Left lung (tissue), 10 donors: ENCODE data around the gene SECISBP2L. TPM values are rescaled to one million over a fixed set of nuclear protein-coding genes. Genes with fewer than 3 reads are reported as not detected.

ENCODE experiments used
- ATAC-seq: fragments of 200-7000 bp; cut with Tn5 transposase; one replicate; pipeline ENCODE4 v1.9.1; 2020; ENCODE audit warnings: moderate library complexity
- DNase-seq, 4 donors: peaks; one replicate each; pipeline ENCODE4 v3.0.0-alpha.2; 2013 to 2020
- H3K27ac ChIP-seq, 2 donors: fragments of 200-600 bp; sonication (generic) in 1 of 2; one replicate each; pipeline versions ENCODE4 v1.5.0 to v1.8.0; 2020 to 2021
- H3K27me3 ChIP-seq, 2 donors: fragments of 200-600 bp; sonication (generic) in 1 of 2; one replicate each; pipeline versions ENCODE4 v1.5.0 to v1.8.0; 2020 to 2021
- H3K36me3 ChIP-seq, 2 donors: fragments of 200-600 bp; sonication (generic) in 1 of 2; one replicate each; pipeline versions ENCODE4 v1.5.0 to v1.8.0; 2020 to 2021
- H3K4me1 ChIP-seq, 2 donors: fragments of 200-600 bp; one replicate each; pipeline ENCODE4 v1.8.0; 2021
- H3K4me3 ChIP-seq, 2 donors: fragments of 200-600 bp; sonication (generic) in 1 of 2; one replicate each; pipeline versions ENCODE4 v1.5.0 to v1.8.0; 2020 to 2021; ENCODE audit warnings: mild to moderate bottlenecking in 1 of 2
- H3K9me3 ChIP-seq, 2 donors: fragments of 200-600 bp; sonication (generic) in 1 of 2; one replicate each; pipeline versions ENCODE4 v1.5.0 to v1.8.0; 2020 to 2021
- CTCF ChIP-seq, 2 donors: fragments of 200-600 bp; sonication (generic) in 1 of 2; IDR thresholded peaks; one replicate each; pipeline versions ENCODE4 v1.5.0 to v1.8.0; 2021; ENCODE audit warnings: antibody characterized with exemption in 2 of 2
- intact Hi-C, 2 donors: fragments of 100-400 bp; cut with DNase I; formaldehyde crosslinking; loops; one replicate each; pipeline versions ENCODE4 v1.11.2 to v1.14.2; 2022
- polyA plus RNA-seq, 6 donors: library from polyadenylated mRNA; unstranded; fragments of 120-200 nt; gene quantifications; one replicate each; pipeline ENCODE4 v1.2.1, GENCODE V29; 2013; ENCODE audit not compliant: insufficient read length in 6 of 6
- total RNA-seq, 2 donors: library from RNA; stranded (reverse); fragmentation: NEBNext Ultra II Directional; extraction: Animal tissue kit (Norgen Biotek cat#: 25700); gene quantifications; one replicate each; pipeline ENCODE4 v1.2.1, GENCODE V29; 2021
- donor health status: DM: no; HTN: yes; CAD: no.
- donor health status: DM: no; HTN: no; CAD: no.

Gene SECISBP2L
- total and polyA plus RNA-seq, 8 donors = 69.6 to 106 (median 76.7) TPM

GRCh38 chr15:48939648-48940047, 106.6 kb downstream of the SECISBP2L start:
- Histone ChIP-seq H3K36me3 (no peaks in the 10 kb centered on the region), H3K4me3 (no peak overlapping the region), H3K4me1 (no peaks in the 10 kb centered on the region), H3K27ac (no peak overlapping the region), H3K9me3 (no peaks in the 10 kb centered on the region), H3K27me3 (no peaks in the 10 kb centered on the region)
- ATAC-seq (no peak), DNase-seq (no peak)
- no peak for TF ChIP-seq CTCF (IDR thresholded peaks at IDR 0.05)
- intact Hi-C loops = no loop called here

Other genes with a start within 250 kb of the SECISBP2L start
- gene CEP152, start 235.4 kb downstream of the SECISBP2L start, total RNA-seq = 1 to 10 TPM; 4.1 to 6.6 TPM
- 10 to 100 TPM in 4 of 6 donors, 1 to 10 TPM in 2; 8.5 to 13.8 (median 11.0) TPM for gene CEP152, start 235.4 kb downstream of the SECISBP2L start, polyA plus RNA-seq
- gene EID1, start 168.3 kb downstream of the SECISBP2L start, total RNA-seq = 10 to 100 TPM; 80.2 to 91.5 TPM
- 100 to 1,000 TPM; 262 to 301 (median 285) TPM for gene EID1, start 168.3 kb downstream of the SECISBP2L start, polyA plus RNA-seq
- under 1 TPM; 0.44 to 0.47 TPM for gene SHC4, start 82.5 kb downstream of the SECISBP2L start, total RNA-seq
- gene SHC4, start 82.5 kb downstream of the SECISBP2L start, polyA plus RNA-seq = 1 to 10 TPM in 4 of 6 donors, under 1 TPM in 2; 0.74 to 1.4 (median 1.0) TPM
- 10 to 100 TPM; 59.9 to 62.6 TPM for gene COPS2, start 109.2 kb upstream of the SECISBP2L start, total RNA-seq
- 100 to 1,000 TPM in 2 of 6 donors, 10 to 100 TPM in 4; 87.3 to 124 (median 98.9) TPM for gene COPS2, start 109.2 kb upstream of the SECISBP2L start, polyA plus RNA-seq
- gene GALK2, start 123.8 kb upstream of the SECISBP2L start, total RNA-seq = 10 to 100 TPM; 36.3 to 43.1 TPM
- 10 to 100 TPM; 23.1 to 29.7 (median 23.6) TPM for gene GALK2, start 123.8 kb upstream of the SECISBP2L start, polyA plus RNA-seq